CD14-positive monocyte (primary cell): Measurements from ENCODE around the gene PARS2. TPM values are rescaled to one million over a fixed set of nuclear protein-coding genes. Genes with fewer than 3 reads are reported as not detected.

ENCODE experiments used
- DNase-seq, 3 donors: peaks; one replicate each; pipeline ENCODE4 v3.0.0-alpha.2; 2011 to 2022
- H2AFZ ChIP-seq: 2 replicates; pipeline ENCODE4 v1.6.0; 2012; ENCODE audit warnings: mild to moderate bottlenecking, low read depth, low read length, inconsistent platforms; ENCODE audit not compliant: insufficient read depth, poor library complexity, severe bottlenecking
- H3K27ac ChIP-seq, 2 donors: 1 replicate in 1 of 2; 2 replicates in 1 of 2; pipeline ENCODE4 v1.5.1; 2012 to 2013; ENCODE audit warnings: low read length in 2 of 2, control low read depth in 1 of 2, inconsistent platforms in 1 of 2, low read depth in 1 of 2, mild to moderate bottlenecking in 1 of 2
- H3K27me3 ChIP-seq, 2 donors: one replicate each; pipeline versions ENCODE4 v1.6.0 to v1.6.1; 2011 to 2013; ENCODE audit warnings: low read length in 2 of 2; ENCODE audit not compliant: control insufficient read depth in 2 of 2, insufficient read depth in 2 of 2
- H3K36me3 ChIP-seq, 2 donors: replicated peaks in 1 of 2; 1 replicate in 1 of 2; 2 replicates in 1 of 2; pipeline versions ENCODE4 v1.5.1 to v1.6.1; 2012 to 2013; ENCODE audit warnings: low read length in 2 of 2, control low read depth in 1 of 2, inconsistent platforms in 1 of 2, mild to moderate bottlenecking in 1 of 2; ENCODE audit not compliant: insufficient read depth in 2 of 2, control insufficient read depth in 1 of 2
- H3K4me1 ChIP-seq, 2 donors: 1 replicate in 1 of 2; 2 replicates in 1 of 2; pipeline versions ENCODE4 v1.5.1 to v1.6.1; 2012 to 2013; ENCODE audit warnings: low read length in 2 of 2, control low read depth in 1 of 2, inconsistent platforms in 1 of 2, mild to moderate bottlenecking in 1 of 2, moderate library complexity in 1 of 2; ENCODE audit not compliant: insufficient read depth in 2 of 2, control insufficient read depth in 1 of 2
- H3K4me2 ChIP-seq: replicated peaks from 2 replicates; pipeline ENCODE3; 2012; ENCODE audit warnings: low read length, moderate library complexity, mild to moderate bottlenecking; ENCODE audit not compliant: poor library complexity, severe bottlenecking; ENCODE audit errors: extremely low read depth
- H3K4me3 ChIP-seq, 3 experiments: fragments of 200-600 bp in 1 of 3; sonication (generic) in 1 of 3; replicated peaks in 1 of 3; 1 replicate in 2 of 3; 2 replicates in 1 of 3; pipeline ENCODE4 v1.5.1; 2011 to 2013; ENCODE audit warnings: low read length in 3 of 3, mild to moderate bottlenecking in 3 of 3, control low read depth in 2 of 3, low read depth in 2 of 3, inconsistent platforms in 1 of 3, moderate library complexity in 1 of 3
- H3K79me2 ChIP-seq: 2 replicates; pipeline ENCODE4 v1.6.0; 2012; ENCODE audit warnings: mild to moderate bottlenecking, control low read depth, inconsistent platforms, low read length, moderate library complexity; ENCODE audit not compliant: insufficient read depth
- H3K9ac ChIP-seq: 2 replicates; pipeline ENCODE4 v1.6.0; 2017; ENCODE audit warnings: low read length, mild to moderate bottlenecking; ENCODE audit not compliant: insufficient read depth, poor library complexity, severe bottlenecking
- H3K9me3 ChIP-seq, 2 donors: replicated peaks in 1 of 2; 1 replicate in 1 of 2; 2 replicates in 1 of 2; pipeline versions ENCODE4 v1.5.1 to v1.6.1; 2012 to 2013; ENCODE audit warnings: low read length in 2 of 2, control low read depth in 1 of 2; ENCODE audit not compliant: control insufficient read depth in 1 of 2, insufficient read depth in 1 of 2
- H4K20me1 ChIP-seq: 2 replicates; pipeline ENCODE4 v1.6.0; 2012; ENCODE audit warnings: mild to moderate bottlenecking, low read length, control low read depth, moderate library complexity; ENCODE audit not compliant: insufficient read depth
- H3K27ac Mint-ChIP-seq, 7 donors: one replicate each; pipeline ENCODE4 v1.8.0; 2020; ENCODE audit warnings: mild to moderate bottlenecking in 7 of 7, mixed read lengths in 7 of 7, moderate library complexity in 6 of 7, inconsistent platforms in 2 of 7
- H3K27me3 Mint-ChIP-seq, 3 donors: one replicate each; pipeline ENCODE4 v1.8.0; 2021 to 2022; ENCODE audit warnings: low read depth in 3 of 3, mild to moderate bottlenecking in 3 of 3, mixed read lengths in 3 of 3, moderate library complexity in 3 of 3, inconsistent platforms in 1 of 3
- H3K36me3 Mint-ChIP-seq, 2 donors: one replicate each; pipeline ENCODE4 v1.8.0; 2020; ENCODE audit warnings: mixed read lengths in 2 of 2, inconsistent platforms in 1 of 2, mild to moderate bottlenecking in 1 of 2
- H3K4me1 Mint-ChIP-seq: one replicate; pipeline ENCODE4 v1.8.0; 2020; ENCODE audit warnings: mild to moderate bottlenecking, mixed read lengths
- H3K4me3 Mint-ChIP-seq, 2 donors: one replicate each; pipeline ENCODE4 v1.8.0; 2020; ENCODE audit warnings: mild to moderate bottlenecking in 2 of 2, mixed read lengths in 2 of 2, moderate library complexity in 1 of 2
- H3K9me3 Mint-ChIP-seq, 7 donors: one replicate each; pipeline ENCODE4 v1.8.0; 2020 to 2022; ENCODE audit warnings: mixed read lengths in 7 of 7, mild to moderate bottlenecking in 6 of 7, moderate library complexity in 6 of 7, inconsistent platforms in 2 of 7
- CTCF ChIP-seq: fragments of 200-600 bp; IDR thresholded peaks from one replicate; pipeline ENCODE4 v1.8.0; 2022; ENCODE audit warnings: antibody characterized with exemption, mild to moderate bottlenecking
- WGBS: methylation state at CpG from one replicate; pipeline ENCODE4 v1.1.5; 2013; ENCODE audit warnings: missing lambda C conversion rate; ENCODE audit not compliant: insufficient coverage; 5-methylcytosine and 5-hydroxymethylcytosine counted together
- intact Hi-C, 2 donors: fragments of 100-400 bp; cut with micrococcal nuclease; formaldehyde crosslinking; loops; one replicate each; pipeline versions ENCODE4 v1.15.0 to v1.15.1; 2023
- polyA plus RNA-seq, 3 donors: library from polyadenylated mRNA; depleted of rRNA in 1 of 3; unstranded in 2 of 3; stranded (reverse) in 1 of 3; fragments of 300-500 nt in 2 of 3; fragments of >200 nt in 1 of 3; fragmentation: Illumina TruSeq in 2 of 3; gene quantifications; 1 replicate in 2 of 3; 2 replicates in 1 of 3; pipeline ENCODE4 v1.2.3, GENCODE V29; 2012 to 2021

The PARS2 gene
- polyA plus RNA-seq, 3 donors, result 0.73 to 1.2 (median 0.92) TPM

GRCh38 chr1:54798206-54798605, 33.9 kb upstream of the PARS2 start:
- WGBS, result 89% methylated on average over 2 of the region's 3 CpGs
- Mint-ChIP-seq H3K9me3 (peaks cover 0 to 5% (median 0%) of the 10 kb centered on the region in 7 donors), H3K27me3 (peaks cover 22 to 38% (median 27%) of the 10 kb centered on the region in 3 donors), H3K4me3 (no peak overlapping the region), H3K27ac (no peak overlapping the region), H3K4me1 (peaks cover 16% of the 10 kb centered on the region), H3K36me3 (peaks cover 0 to 2% of the 10 kb centered on the region in 2 donors)
- Histone ChIP-seq H3K27ac (no peak overlapping the region), H4K20me1 (no peaks in the 10 kb centered on the region), H3K9ac (peak overlapping the region; percentile 27), H3K27me3 (peaks cover 9 to 26% of the 10 kb centered on the region in 2 donors), H3K36me3 (no peaks in the 10 kb centered on the region), H3K4me1 (peaks cover 13 to 27% of the 10 kb centered on the region in 2 donors), H3K79me2 (no peaks in the 10 kb centered on the region), H2AFZ (no peak overlapping the region), H3K4me3 (no peak overlapping the region), H3K4me2 (no peak overlapping the region), H3K9me3 (no peaks in the 10 kb centered on the region)
- no peak for DNase-seq
- TF ChIP-seq CTCF, result no peak
- intact Hi-C loops, result no loop called here

- H3K79me2 ChIP-seq, result no peaks in the 10 kb centered on the region
- Mint-ChIP-seq H3K4me1 (peaks cover 14% of the 10 kb centered on the region), H3K27ac (no peak overlapping the region), H3K4me3 (no peak overlapping the region), H3K9me3 (peaks cover 0 to 12% (median 6%) of the 10 kb centered on the region in 7 donors), H3K36me3 (peaks cover 0 to 2% of the 10 kb centered on the region in 2 donors), H3K27me3 (peaks cover 18 to 31% (median 23%) of the 10 kb centered on the region in 3 donors)
- no peaks in the 10 kb centered on the region for H3K36me3 ChIP-seq
- H3K27me3 ChIP-seq, result peaks cover 8 to 25% of the 10 kb centered on the region in 2 donors
- intact Hi-C loops, result no loop called here
- H2AFZ ChIP-seq, result no peak overlapping the region
- H4K20me1 ChIP-seq, result no peaks in the 10 kb centered on the region
- peaks cover 0 to 3% of the 10 kb centered on the region in 2 donors for H3K9me3 ChIP-seq
- no CpG with 5 or more reads among the region's 2 CpGs for WGBS
- peaks cover 13 to 25% of the 10 kb centered on the region in 2 donors for H3K4me1 ChIP-seq
- no peak for TF ChIP-seq CTCF
- H3K27ac ChIP-seq, result no peak overlapping the region
- H3K4me3 ChIP-seq, result no peak overlapping the region
- DNase-seq, result no peak
- no peak overlapping the region for H3K4me2 ChIP-seq
- no peak overlapping the region for H3K9ac ChIP-seq
Measured at GRCh38 chr1:54796902-54797301, 32.6 kb upstream of the PARS2 start.
